HG03520 (cell line): ENCODE measurements around the gene NPR2.

Experiments
- ATAC-seq: cut with Tn5 transposase; IDR thresholded peaks from one replicate; pipeline ENCODE4 v1.9.1; 2021; ENCODE audit warnings: mild to moderate bottlenecking, moderate library complexity; ENCODE audit not compliant: unreplicated experiment

NPR2 gene

DNA sequence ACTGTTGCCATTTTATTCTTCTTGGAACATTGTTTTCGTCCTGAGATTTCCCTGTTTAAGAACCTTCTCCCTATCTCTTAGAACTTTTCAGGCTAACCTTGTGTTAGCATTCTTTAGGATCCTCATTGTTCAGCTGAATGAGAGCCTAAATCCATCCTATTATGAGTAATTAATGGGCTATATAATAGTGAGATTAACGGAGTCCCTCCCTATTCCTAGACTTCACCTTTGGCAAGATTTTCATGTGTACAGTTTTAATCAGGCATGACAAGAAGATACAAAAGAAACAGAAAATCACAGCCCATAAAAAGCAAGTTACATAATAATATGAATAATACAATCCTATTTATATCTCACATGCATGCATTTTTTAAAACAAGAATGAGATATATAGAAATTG, 28.2 kb upstream of the NPR2 start:
- no peak for ATAC-seq

DNA sequence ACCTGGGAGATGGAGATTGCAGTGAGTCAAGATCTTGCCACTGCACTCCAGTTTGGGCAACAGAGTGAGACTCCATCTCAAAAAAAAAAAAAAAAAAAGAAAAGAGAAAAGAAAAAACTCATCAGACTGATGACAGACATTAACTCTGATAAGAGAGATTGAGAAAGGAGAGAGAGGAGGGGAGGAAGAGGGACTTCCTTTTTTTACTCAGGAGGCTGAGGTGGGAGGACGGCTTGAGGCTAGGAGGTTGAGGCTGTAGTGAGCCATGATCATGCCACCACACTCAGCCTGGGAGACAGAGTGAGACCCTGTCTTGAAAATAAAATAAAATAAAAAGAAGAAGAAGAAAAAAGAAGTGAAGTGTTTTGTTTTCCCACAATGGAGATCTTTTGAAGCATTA, 27.6 kb upstream of the NPR2 start:
- no peak for ATAC-seq

- no peak for ATAC-seq
These were observed 24.4 kb upstream of the NPR2 start for GRCh38 chr9:35766997-35767396.

DNA sequence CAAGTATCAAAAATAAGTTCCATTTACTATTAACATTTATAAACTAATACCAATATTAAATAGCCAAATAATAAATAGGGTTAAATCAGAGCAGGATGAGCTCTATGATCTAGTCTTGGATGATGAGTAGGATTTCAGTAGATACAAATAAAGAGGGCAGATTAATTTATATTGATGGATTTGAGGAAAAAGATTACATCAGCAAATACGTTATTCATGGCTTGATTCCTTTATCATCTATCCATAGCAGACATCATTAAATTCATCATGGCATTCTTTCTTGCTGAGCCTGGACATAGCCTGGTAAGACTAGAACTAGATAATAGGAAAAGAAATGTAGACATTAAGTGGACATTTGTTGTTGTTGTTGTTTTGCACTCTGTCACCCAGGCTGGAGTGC, 23.9 kb upstream of the NPR2 start:
- ATAC-seq: no peak

DNA sequence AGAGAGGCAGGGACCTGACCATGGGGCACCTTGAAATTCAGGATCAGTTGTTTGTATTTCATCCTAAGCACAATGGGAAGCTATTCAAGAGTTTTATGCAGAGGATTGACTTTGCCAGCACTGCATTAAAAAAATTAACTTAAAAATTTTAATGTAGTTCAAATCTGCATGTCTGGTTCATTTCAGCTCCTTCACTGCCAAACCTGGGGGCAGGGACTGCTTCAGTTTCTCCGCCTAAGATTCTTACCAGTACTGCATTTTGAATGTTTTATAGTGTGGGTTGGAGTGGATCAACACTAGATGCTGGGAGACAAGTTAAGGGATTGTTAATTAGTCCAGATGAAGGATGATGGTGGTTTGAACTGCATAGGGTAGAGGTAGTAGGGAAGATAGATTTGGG, 21.6 kb upstream of the NPR2 start:
- ATAC-seq: no peak

GRCh38 chr9:35771075-35771433, 20.3 kb upstream of the NPR2 start:
- ATAC-seq: no peak

- no peak for ATAC-seq
These were observed 19.9 kb upstream of the NPR2 start for GRCh38 chr9:35771534-35771933.

DNA sequence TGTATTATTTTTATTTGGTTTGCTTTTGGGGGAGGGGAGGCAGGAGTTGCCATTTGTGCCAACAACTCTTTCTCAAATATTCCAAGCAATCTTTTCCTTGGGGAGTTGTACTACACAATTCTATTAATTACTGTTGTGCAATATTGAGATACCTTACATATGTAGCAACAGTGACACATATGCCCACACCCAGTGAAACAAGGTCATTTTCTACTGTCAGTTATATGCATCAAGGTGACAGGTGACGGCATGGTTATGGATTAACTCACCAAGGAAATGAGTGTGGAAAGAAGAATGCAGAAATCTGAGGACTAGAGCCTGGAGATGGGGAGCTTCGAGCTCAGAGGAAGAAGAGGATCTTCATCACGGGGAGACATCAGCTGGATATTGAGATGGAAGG, 19.4 kb upstream of the NPR2 start:
- no peak for ATAC-seq

GRCh38 chr9:35774907-35775635, 16.3 kb upstream of the NPR2 start:
- ATAC-seq: no peak

- ATAC-seq: no peak
These were observed 15.4 kb upstream of the NPR2 start for GRCh38 chr9:35776018-35776417.

DNA sequence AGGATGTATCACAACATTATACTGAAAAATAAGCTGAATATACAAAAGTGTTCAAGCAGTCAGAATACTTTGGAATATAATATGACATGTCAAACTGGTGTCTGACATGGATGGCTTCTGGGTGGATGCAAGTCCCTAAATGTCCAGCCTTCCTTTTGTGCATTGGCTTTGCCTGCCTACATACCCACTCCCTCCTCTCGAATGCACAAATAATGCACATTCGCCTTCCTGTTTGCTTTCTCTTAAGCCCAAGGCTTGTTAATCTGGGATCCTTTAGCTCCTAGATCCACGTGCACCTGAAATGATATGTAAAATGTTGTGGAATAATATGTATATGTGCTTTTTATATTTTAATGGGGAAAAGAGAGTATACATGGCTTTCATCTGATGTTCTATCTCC, 12.9 kb upstream of the NPR2 start:
- no peak for ATAC-seq

DNA sequence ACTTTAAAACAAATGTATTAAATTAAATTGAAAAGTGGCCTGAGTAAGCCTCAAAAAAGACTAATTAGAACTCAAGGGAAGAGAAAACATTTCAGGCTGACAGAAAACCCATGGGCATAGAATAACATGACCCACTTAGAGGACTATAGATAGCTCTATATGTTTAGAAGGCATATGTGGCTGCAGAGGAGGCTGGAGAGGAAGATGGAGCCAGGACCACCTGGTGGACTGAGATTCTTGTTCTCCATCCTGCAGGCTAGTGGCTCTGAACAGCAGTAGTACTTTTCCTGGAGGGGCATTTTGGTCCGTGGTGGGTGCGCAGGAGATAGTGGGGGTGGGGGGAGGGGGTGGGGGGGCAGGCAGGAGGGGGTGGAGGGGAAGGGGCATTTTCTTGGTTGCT, 10.3 kb upstream of the NPR2 start:
- no peak for ATAC-seq

- no peak for ATAC-seq
These were observed 8.0 kb upstream of the NPR2 start for GRCh38 chr9:35783418-35783817.

- ATAC-seq: no peak
These were observed 1.9 kb upstream of the NPR2 start for GRCh38 chr9:35789541-35789940.

DNA sequence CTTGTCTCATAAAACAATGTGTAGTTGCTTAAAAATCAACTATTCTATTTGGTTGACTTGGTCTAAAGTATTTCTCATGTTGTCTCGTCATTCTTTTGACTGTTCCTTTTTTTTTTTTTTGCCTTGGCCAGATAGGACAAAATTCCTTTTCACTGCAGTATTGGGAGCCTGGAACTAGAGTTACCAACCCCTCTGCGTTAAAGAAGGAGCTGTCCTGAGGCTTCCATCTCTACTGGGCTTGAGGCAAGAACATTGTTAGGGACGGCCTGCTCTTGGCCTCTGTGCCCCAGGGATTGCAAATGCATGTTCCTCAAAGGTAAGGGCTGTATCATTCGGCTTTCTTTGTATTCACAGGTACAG, 1.4 kb upstream of the NPR2 start:
- no peak for ATAC-seq

DNA sequence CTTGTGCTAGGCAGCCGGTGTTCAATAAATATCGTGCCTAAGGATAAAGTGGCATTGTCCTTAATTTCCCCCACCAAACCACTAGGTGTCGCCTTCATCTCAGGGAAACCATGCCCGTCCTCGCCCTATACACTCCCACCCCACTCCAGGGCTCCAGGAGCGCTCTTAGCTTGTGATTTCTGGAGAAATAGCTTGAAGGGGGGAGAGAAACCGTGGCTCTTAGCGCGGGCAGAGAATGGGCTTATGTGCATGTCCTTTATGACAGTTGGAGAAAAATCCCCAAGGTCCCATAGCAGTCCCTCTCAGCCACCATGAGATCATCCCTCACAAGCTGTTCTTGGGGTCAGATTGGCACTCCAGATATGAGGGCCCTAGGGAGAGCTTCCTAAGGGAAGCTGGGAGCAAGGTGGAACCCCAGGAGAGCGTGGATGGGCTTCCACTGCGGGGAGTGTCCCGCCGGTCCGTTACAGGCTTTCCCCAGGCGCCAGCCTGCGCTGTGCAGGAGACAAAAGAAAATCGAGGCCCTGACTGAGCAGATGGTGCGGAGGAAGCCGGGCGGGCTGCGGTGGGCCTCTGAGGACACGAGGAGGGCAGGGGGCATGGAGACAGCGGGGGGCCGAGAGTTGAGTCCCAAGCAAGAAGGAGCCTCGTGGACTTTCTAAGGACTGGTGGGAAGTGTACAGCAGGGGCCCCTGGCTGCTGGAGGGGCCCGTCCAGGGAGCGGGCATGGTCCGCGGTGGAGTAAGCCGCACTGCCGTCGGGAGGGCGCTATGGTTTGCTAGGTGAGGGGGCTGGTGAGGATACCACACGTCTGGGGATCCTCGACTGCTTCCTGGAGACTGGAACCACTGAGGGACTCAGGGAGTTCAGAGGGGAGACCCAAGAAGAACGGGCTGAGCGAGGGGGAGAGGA, 750 bp upstream of the NPR2 start:
- no peak for ATAC-seq

GRCh38 chr9:35792024-35792813, 828 bp downstream of the NPR2 start:
- no peak for ATAC-seq

GRCh38 chr9:35792826-35793225, 1.4 kb downstream of the NPR2 start:
- ATAC-seq: no peak

DNA sequence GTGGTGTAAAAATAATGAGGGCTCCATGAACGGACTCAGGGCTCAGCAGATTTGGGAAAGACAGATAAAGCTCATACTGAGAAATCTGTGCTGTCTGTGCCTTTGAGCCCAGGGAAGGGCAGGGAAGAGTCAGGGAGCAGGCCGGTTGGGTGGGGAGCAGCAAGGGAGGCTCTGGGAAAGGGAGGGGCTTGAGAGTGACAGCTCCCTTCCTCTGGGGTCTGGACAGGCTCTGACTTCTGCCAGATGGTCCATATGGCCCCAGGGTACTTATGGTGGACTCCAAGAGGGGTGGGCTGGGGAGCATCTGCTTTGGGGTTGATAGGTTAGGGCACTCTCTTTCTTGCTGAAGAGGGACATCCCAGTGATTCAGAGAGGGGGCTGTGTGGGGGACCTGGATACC, 2.1 kb downstream of the NPR2 start:
- no peak for ATAC-seq

DNA sequence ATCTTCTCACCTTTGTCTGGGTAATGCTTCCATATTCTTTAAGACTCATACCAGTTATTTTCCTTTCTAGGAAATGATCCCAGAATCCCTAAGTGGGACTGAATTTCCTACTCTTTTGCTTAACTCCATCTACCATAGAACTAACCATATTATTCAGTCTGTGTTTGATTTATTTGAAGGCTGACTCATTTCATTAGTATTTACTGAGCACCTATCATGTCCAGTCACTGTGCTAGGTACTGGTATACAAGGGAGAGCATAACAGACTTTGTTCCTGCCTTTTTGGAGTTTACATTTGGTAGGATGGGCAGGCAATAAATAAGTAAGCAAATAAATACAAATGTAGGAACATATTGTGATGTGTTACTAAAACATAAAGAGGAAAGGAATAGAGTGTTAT, 4.3 kb downstream of the NPR2 start:
- ATAC-seq: no peak

- ATAC-seq: no peak
These were observed 6.1 kb downstream of the NPR2 start for GRCh38 chr9:35797311-35798109.
